ENCODE measurements around the gene NTSR2. TPM values are rescaled to one million over a fixed set of nuclear protein-coding genes. Genes with fewer than 3 reads are reported as not detected.

Gene NTSR2
- total RNA-seq, 3 donors from 2014 or later: not detected

- no peak for TF ChIP-seq CTCF (IDR thresholded peaks at IDR 0.05)
- no peak overlapping the region for H3K4me3 ChIP-seq
- H3K4me1 ChIP-seq (ENCODE audit: low read depth): no peaks in the 10 kb centered on the region
- DNase-seq: no peak
- no peaks in the 10 kb centered on the region for H3K36me3 ChIP-seq (ENCODE audit: low read depth)
- H3K9me3 ChIP-seq: no peaks in the 10 kb centered on the region
- ATAC-seq: no peak
- intact Hi-C loops (cut with DNase I, micrococcal nuclease): no loop called here
Measured at GRCh38 chr2:11613297-11613696, 56.7 kb downstream of the NTSR2 start.

- intact Hi-C loops (cut with DNase I, micrococcal nuclease): no loop called here
- H3K4me1 ChIP-seq (ENCODE audit: low read depth): no peaks in the 10 kb centered on the region
- no peaks in the 10 kb centered on the region for H3K36me3 ChIP-seq (ENCODE audit: low read depth)
- no peak overlapping the region for H3K4me3 ChIP-seq
- no peaks in the 10 kb centered on the region for H3K9me3 ChIP-seq
- no peak for TF ChIP-seq CTCF (IDR thresholded peaks at IDR 0.05)
- ATAC-seq (no peak), DNase-seq (no peak)
Measured at GRCh38 chr2:11612553-11613215, 57.3 kb downstream of the NTSR2 start.

- Histone ChIP-seq H3K4me1 (ENCODE audit: low read depth) (no peaks in the 10 kb centered on the region), H3K4me3 (no peak overlapping the region), H3K36me3 (ENCODE audit: low read depth) (no peaks in the 10 kb centered on the region), H3K9me3 (no peaks in the 10 kb centered on the region)
- TF ChIP-seq CTCF (IDR thresholded peaks at IDR 0.05): no peak
- intact Hi-C loops (cut with DNase I, micrococcal nuclease): no loop called here
- ATAC-seq (no peak), DNase-seq (no peak)
Measured at GRCh38 chr2:11611251-11611650, 58.7 kb downstream of the NTSR2 start.

GRCh38 chr2:11610624-11611242 lies 59.3 kb downstream of the NTSR2 start:
- intact Hi-C loops (cut with DNase I, micrococcal nuclease): no loop called here
- Histone ChIP-seq H3K4me3 (no peak overlapping the region), H3K36me3 (ENCODE audit: low read depth) (no peaks in the 10 kb centered on the region), H3K9me3 (no peaks in the 10 kb centered on the region), H3K4me1 (ENCODE audit: low read depth) (no peaks in the 10 kb centered on the region)
- TF ChIP-seq CTCF (IDR thresholded peaks at IDR 0.05): no peak
- ATAC-seq: no peak
- no peak for DNase-seq

Other genes with a start within 250 kb of the NTSR2 start
- 10 to 100 TPM in 1 of 3 donors, 1 to 10 TPM in 2; 4.3 to 12.6 (median 5.6) TPM for gene E2F6, start 204.0 kb downstream of the NTSR2 start, total RNA-seq
- 1 to 10 TPM; 1.4 to 2.5 (median 1.6) TPM for gene GREB1, start 136.2 kb downstream of the NTSR2 start, total RNA-seq
- 10 to 100 TPM; 29.7 to 38.4 (median 30.4) TPM for gene LPIN1, start 76.4 kb upstream of the NTSR2 start, total RNA-seq

Data from mucosa of descending colon (tissue), 3 donors.